ENCODE measurements around the gene ATP2A3. TPM values are rescaled to one million over a fixed set of nuclear protein-coding genes. Genes with fewer than 3 reads are reported as not detected.

Gene ATP2A3
- total RNA-seq, 1 donor from 2014 or later = 1.5 TPM

DNA sequence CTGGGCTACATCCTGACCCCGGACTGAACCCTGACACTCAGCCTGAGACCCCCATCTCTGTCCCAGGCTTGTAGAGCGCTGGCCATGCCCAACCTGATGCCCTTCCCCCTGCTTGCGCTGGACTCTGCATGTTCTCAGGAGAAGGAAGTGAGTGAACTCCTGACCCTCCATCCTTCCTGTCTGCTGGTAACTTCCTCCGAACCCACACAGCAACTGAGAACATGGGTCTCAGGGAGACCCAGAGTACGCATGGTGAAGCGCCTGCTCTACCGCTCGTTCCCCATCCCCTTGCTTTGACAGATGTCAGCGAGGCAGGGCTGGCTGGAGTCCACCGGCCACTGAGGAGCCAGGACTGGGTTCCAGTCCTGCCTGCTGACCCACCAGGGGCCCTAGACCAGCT lies 77.5 kb downstream of the ATP2A3 start:
- Histone ChIP-seq H2AFZ (ENCODE audit: low read depth, low read length) (no peak overlapping the region), H3K36me3 (ENCODE audit: insufficient read depth, low read length) (peaks cover 4% of the 10 kb centered on the region), H3K27me3 (ENCODE audit: insufficient read depth, low read length) (no peaks in the 10 kb centered on the region), H3K4me2 (ENCODE audit: low read length) (no peak overlapping the region), H3K79me2 (ENCODE audit: insufficient read depth, low read length) (peaks cover 27% of the 10 kb centered on the region), H3K4me3 (ENCODE audit: insufficient read depth, low read depth, low read length) (no peak overlapping the region), H4K20me1 (ENCODE audit: insufficient read depth, low read length) (peaks cover 13% of the 10 kb centered on the region), H3K4me1 (ENCODE audit: insufficient read depth, low read length) (peaks cover 58% of the 10 kb centered on the region), H3K9me3 (ENCODE audit: insufficient read depth, low read depth, low read length) (no peaks in the 10 kb centered on the region), H3K9ac (ENCODE audit: low read length) (no peak overlapping the region), H3K27ac (ENCODE audit: low read depth, low read length) (no peak overlapping the region)
- H3K9me3 Mint-ChIP-seq (ENCODE audit: unreplicated experiment) = no peaks in the 10 kb centered on the region
- H3K27me3 Mint-ChIP-seq (ENCODE audit: low read depth, unreplicated experiment) = no peaks in the 10 kb centered on the region
- H3K36me3 Mint-ChIP-seq (ENCODE audit: low read depth, unreplicated experiment) = peaks cover 8% of the 10 kb centered on the region
- FAIRE-seq = no peak
- H3K4me3 Mint-ChIP-seq (ENCODE audit: unreplicated experiment) = no peak overlapping the region
- no peak for DNase-seq (ENCODE audit: low read depth)
- TF ChIP-seq, protein P1, sequence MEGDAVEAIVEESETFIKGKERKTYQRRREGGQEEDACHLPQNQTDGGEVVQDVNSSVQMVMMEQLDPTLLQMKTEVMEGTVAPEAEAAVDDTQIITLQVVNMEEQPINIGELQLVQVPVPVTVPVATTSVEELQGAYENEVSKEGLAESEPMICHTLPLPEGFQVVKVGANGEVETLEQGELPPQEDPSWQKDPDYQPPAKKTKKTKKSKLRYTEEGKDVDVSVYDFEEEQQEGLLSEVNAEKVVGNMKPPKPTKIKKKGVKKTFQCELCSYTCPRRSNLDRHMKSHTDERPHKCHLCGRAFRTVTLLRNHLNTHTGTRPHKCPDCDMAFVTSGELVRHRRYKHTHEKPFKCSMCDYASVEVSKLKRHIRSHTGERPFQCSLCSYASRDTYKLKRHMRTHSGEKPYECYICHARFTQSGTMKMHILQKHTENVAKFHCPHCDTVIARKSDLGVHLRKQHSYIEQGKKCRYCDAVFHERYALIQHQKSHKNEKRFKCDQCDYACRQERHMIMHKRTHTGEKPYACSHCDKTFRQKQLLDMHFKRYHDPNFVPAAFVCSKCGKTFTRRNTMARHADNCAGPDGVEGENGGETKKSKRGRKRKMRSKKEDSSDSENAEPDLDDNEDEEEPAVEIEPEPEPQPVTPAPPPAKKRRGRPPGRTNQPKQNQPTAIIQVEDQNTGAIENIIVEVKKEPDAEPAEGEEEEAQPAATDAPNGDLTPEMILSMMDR (IDR thresholded peaks at IDR 0.05; ENCODE audit: insufficient read depth, low read depth, low read length) = no peak
- no peak for TF ChIP-seq EZH2 (IDR thresholded peaks at IDR 0.05; ENCODE audit: insufficient read depth, low read length)
- peak overlapping the region; percentile 53 for H3K27ac Mint-ChIP-seq (ENCODE audit: unreplicated experiment)
- peaks cover 38% of the 10 kb centered on the region for H3K4me1 Mint-ChIP-seq (ENCODE audit: low read depth, unreplicated experiment)

DNA sequence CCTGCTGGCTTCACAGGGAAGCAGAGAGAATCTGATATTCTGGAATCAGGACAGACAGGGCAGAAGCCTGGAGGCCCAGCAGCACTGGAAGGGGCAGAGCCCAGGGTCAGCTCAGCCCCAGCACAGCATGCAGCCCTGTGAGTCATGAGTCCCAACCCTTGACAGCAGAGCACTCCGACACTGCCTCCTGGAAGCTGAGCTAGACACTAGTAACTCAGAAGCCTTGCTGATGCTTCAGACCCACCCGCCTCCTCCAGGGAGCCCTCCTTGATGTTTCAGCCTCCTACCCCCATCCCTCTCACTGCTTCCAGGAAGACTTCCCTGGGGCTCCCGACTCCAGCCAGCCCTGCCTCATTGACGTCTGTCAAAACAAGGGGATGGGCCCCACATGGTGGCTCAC lies 78.3 kb downstream of the ATP2A3 start:
- H3K27ac ChIP-seq (ENCODE audit: low read depth, low read length) = peak overlapping the region; percentile 38
- H3K9ac ChIP-seq (ENCODE audit: low read length) = peak overlapping the region; percentile 57
- H3K79me2 ChIP-seq (ENCODE audit: insufficient read depth, low read length) = peaks cover 24% of the 10 kb centered on the region
- H3K27me3 ChIP-seq (ENCODE audit: insufficient read depth, low read length) = no peaks in the 10 kb centered on the region
- H3K36me3 ChIP-seq (ENCODE audit: insufficient read depth, low read length) = peaks cover 4% of the 10 kb centered on the region
- FAIRE-seq (peak; percentile 45), DNase-seq (ENCODE audit: low read depth) (peak; percentile 38)
- H3K4me2 ChIP-seq (ENCODE audit: low read length) = peak overlapping the region; percentile 54
- Mint-ChIP-seq H3K27me3 (ENCODE audit: low read depth, unreplicated experiment) (no peaks in the 10 kb centered on the region), H3K4me3 (ENCODE audit: unreplicated experiment) (no peak overlapping the region), H3K4me1 (ENCODE audit: low read depth, unreplicated experiment) (peaks cover 30% of the 10 kb centered on the region), H3K27ac (ENCODE audit: unreplicated experiment) (peak overlapping the region; percentile 47), H3K36me3 (ENCODE audit: low read depth, unreplicated experiment) (peaks cover 8% of the 10 kb centered on the region), H3K9me3 (ENCODE audit: unreplicated experiment) (no peaks in the 10 kb centered on the region)
- H3K4me1 ChIP-seq (ENCODE audit: insufficient read depth, low read length) = peaks cover 49% of the 10 kb centered on the region
- peak overlapping the region; percentile 30 for H2AFZ ChIP-seq (ENCODE audit: low read depth, low read length)
- H3K9me3 ChIP-seq (ENCODE audit: insufficient read depth, low read depth, low read length) = no peaks in the 10 kb centered on the region
- no peak for TF ChIP-seq EZH2 (IDR thresholded peaks at IDR 0.05; ENCODE audit: insufficient read depth, low read length)
- TF ChIP-seq, protein P1 (IDR thresholded peaks at IDR 0.05; ENCODE audit: insufficient read depth, low read depth, low read length) = no peak
- peaks cover 9% of the 10 kb centered on the region for H4K20me1 ChIP-seq (ENCODE audit: insufficient read depth, low read length)
- no peak overlapping the region for H3K4me3 ChIP-seq (ENCODE audit: insufficient read depth, low read depth, low read length)

DNA sequence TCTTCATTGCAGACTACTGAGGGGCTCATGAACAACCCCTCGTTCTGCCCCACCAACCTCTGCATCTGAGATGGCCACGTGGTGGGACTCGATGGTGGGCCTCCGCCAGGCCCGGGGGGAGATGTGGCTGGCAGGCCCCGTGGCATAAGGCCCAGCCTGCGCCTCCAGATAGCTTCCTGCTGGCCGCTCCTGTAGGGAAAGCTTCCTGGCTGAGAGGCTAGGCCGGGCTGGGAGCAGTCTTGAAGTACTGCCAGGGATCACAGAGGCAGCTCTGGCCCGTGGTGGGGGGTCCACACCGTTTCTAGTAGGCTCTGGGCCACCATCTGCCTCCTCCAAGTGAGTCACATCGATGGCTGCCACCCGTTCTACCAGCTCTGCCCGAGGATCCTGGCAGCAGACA lies 79.0 kb downstream of the ATP2A3 start:
- Histone ChIP-seq H3K79me2 (ENCODE audit: insufficient read depth, low read length) (peaks cover 20% of the 10 kb centered on the region), H3K9ac (ENCODE audit: low read length) (peak overlapping the region; percentile 57), H3K9me3 (ENCODE audit: insufficient read depth, low read depth, low read length) (no peaks in the 10 kb centered on the region), H3K4me3 (ENCODE audit: insufficient read depth, low read depth, low read length) (no peak overlapping the region), H3K4me1 (ENCODE audit: insufficient read depth, low read length) (peaks cover 42% of the 10 kb centered on the region), H3K27ac (ENCODE audit: low read depth, low read length) (peak overlapping the region; percentile 38), H3K27me3 (ENCODE audit: insufficient read depth, low read length) (no peaks in the 10 kb centered on the region), H3K4me2 (ENCODE audit: low read length) (peak overlapping the region; percentile 54), H3K36me3 (ENCODE audit: insufficient read depth, low read length) (peaks cover 4% of the 10 kb centered on the region), H4K20me1 (ENCODE audit: insufficient read depth, low read length) (peaks cover 9% of the 10 kb centered on the region), H2AFZ (ENCODE audit: low read depth, low read length) (no peak overlapping the region)
- Mint-ChIP-seq H3K9me3 (ENCODE audit: unreplicated experiment) (no peaks in the 10 kb centered on the region), H3K27me3 (ENCODE audit: low read depth, unreplicated experiment) (no peaks in the 10 kb centered on the region), H3K4me3 (ENCODE audit: unreplicated experiment) (no peak overlapping the region), H3K27ac (ENCODE audit: unreplicated experiment) (no peak overlapping the region), H3K36me3 (ENCODE audit: low read depth, unreplicated experiment) (peaks cover 8% of the 10 kb centered on the region), H3K4me1 (ENCODE audit: low read depth, unreplicated experiment) (peaks cover 25% of the 10 kb centered on the region)
- FAIRE-seq (no peak), DNase-seq (ENCODE audit: low read depth) (no peak)
- TF ChIP-seq, protein P1 (IDR thresholded peaks at IDR 0.05; ENCODE audit: insufficient read depth, low read depth, low read length) = no peak
- TF ChIP-seq EZH2 (IDR thresholded peaks at IDR 0.05; ENCODE audit: insufficient read depth, low read length) = no peak

Measured in astrocyte (in vitro differentiated cells and primary cell).